Liver (tissue), 9 donors: Measurements from ENCODE around the gene TSPEAR. TPM values are rescaled to one million over a fixed set of nuclear protein-coding genes. Genes with fewer than 3 reads are reported as not detected.

Experiments used
- DNase-seq: peaks from one replicate; pipeline ENCODE4 v3.0.0-alpha.2; 2017; ENCODE audit warnings: low spot score
- H3K27ac ChIP-seq, 2 donors: one replicate each; pipeline ENCODE4 v1.7.0; 2013; ENCODE audit warnings: inconsistent platforms in 2 of 2, low read length in 2 of 2, control low read depth in 1 of 2, low read depth in 1 of 2, mild to moderate bottlenecking in 1 of 2
- H3K27me3 ChIP-seq, 4 donors: one replicate each; pipeline versions ENCODE4 v1.6.1 to v1.7.0; 2013; ENCODE audit warnings: low read length in 3 of 4, inconsistent platforms in 1 of 4, mild to moderate bottlenecking in 1 of 4, moderate library complexity in 1 of 4; ENCODE audit not compliant: control insufficient read depth in 4 of 4, insufficient read depth in 4 of 4
- H3K36me3 ChIP-seq, 4 donors: one replicate each; pipeline versions ENCODE4 v1.6.1 to v1.7.0; 2013; ENCODE audit warnings: low read length in 3 of 4, mild to moderate bottlenecking in 3 of 4, low read depth in 1 of 4, moderate library complexity in 1 of 4; ENCODE audit not compliant: control insufficient read depth in 4 of 4, insufficient read depth in 3 of 4
- H3K4me1 ChIP-seq, 4 donors: one replicate each; pipeline versions ENCODE4 v1.6.1 to v1.7.0; 2013; ENCODE audit warnings: low read length in 3 of 4, mild to moderate bottlenecking in 3 of 4, moderate library complexity in 1 of 4; ENCODE audit not compliant: control insufficient read depth in 4 of 4, insufficient read depth in 4 of 4
- H3K4me3 ChIP-seq, 3 donors: one replicate each; pipeline versions ENCODE4 v1.6.1 to v1.7.0; 2013; ENCODE audit warnings: low read length in 3 of 3, control low read depth in 1 of 3, low read depth in 1 of 3, mild to moderate bottlenecking in 1 of 3
- H3K9ac ChIP-seq, 2 donors: one replicate each; pipeline ENCODE4 v1.7.0; 2013; ENCODE audit warnings: low read length in 2 of 2, mild to moderate bottlenecking in 2 of 2, moderate library complexity in 2 of 2, control low read depth in 1 of 2, low read depth in 1 of 2
- H3K9me3 ChIP-seq, 4 donors: one replicate each; pipeline versions ENCODE4 v1.6.1 to v1.7.0; 2013; ENCODE audit warnings: low read length in 3 of 4; ENCODE audit not compliant: control insufficient read depth in 4 of 4
- EGR1 ChIP-seq, 2 donors: IDR thresholded peaks; 2 replicates each; pipeline ENCODE4 v1.6.1; 2016 to 2018; ENCODE audit warnings: antibody characterized with exemption in 2 of 2, low read depth in 2 of 2
- FOXA1 ChIP-seq: IDR thresholded peaks from 2 replicates; pipeline ENCODE4 v1.6.1; 2016; ENCODE audit warnings: antibody characterized with exemption
- FOXA2 ChIP-seq: IDR thresholded peaks from 2 replicates; pipeline ENCODE4 v1.6.1; 2016; ENCODE audit warnings: antibody characterized with exemption
- GABPA ChIP-seq, 2 donors: IDR thresholded peaks in 1 of 2; conservative IDR thresholded peaks in 1 of 2; 2 replicates each; pipeline ENCODE4 v1.6.1; 2016; ENCODE audit warnings: antibody characterized with exemption in 2 of 2, mild to moderate bottlenecking in 1 of 2, moderate library complexity in 1 of 2
- HNF4A ChIP-seq, 2 donors: conservative IDR thresholded peaks; 2 replicates each; pipeline ENCODE4 v1.6.1; 2016; ENCODE audit warnings: antibody characterized with exemption in 2 of 2, mild to moderate bottlenecking in 2 of 2
- HNF4G ChIP-seq: IDR thresholded peaks from 2 replicates; pipeline ENCODE4 v1.6.1; 2016; ENCODE audit warnings: antibody characterized with exemption
- JUND ChIP-seq, 2 donors: IDR thresholded peaks; 2 replicates each; pipeline ENCODE4 v1.6.1; 2016; ENCODE audit warnings: antibody characterized with exemption in 2 of 2
- NR2F2 ChIP-seq: IDR thresholded peaks from 2 replicates; pipeline ENCODE4 v1.6.1; 2016; ENCODE audit warnings: antibody characterized with exemption
- RAD21 ChIP-seq, 2 donors: IDR thresholded peaks; 2 replicates each; pipeline ENCODE4 v1.6.1; 2016; ENCODE audit warnings: antibody characterized with exemption in 2 of 2, mild to moderate bottlenecking in 2 of 2
- SP1 ChIP-seq: IDR thresholded peaks from 2 replicates; pipeline ENCODE4 v1.6.1; 2018; ENCODE audit warnings: antibody characterized with exemption, mild to moderate bottlenecking
- TAF1 ChIP-seq: conservative IDR thresholded peaks from 2 replicates; pipeline ENCODE4 v1.6.1; 2016; ENCODE audit warnings: antibody characterized with exemption, mild to moderate bottlenecking
- YY1 ChIP-seq: IDR thresholded peaks from 2 replicates; pipeline ENCODE4 v1.6.1; 2016; ENCODE audit warnings: antibody characterized with exemption, mild to moderate bottlenecking
- WGBS: extraction: QIAGEN DNeasy Blood & Tissue Kit; methylation state at CpG from one replicate; pipeline ENCODE4 v1.1.7; 2013; 5-methylcytosine and 5-hydroxymethylcytosine counted together
- polyA plus RNA-seq, 2 donors: library from polyadenylated mRNA; stranded (reverse) in 1 of 2; unstranded in 1 of 2; fragments of 200-250 nt in 1 of 2; fragments of >200 nt in 1 of 2; fragmentation: Nextera tagmentation in 1 of 2; extraction: Ambion mirVana in 1 of 2; gene quantifications; one replicate each; pipeline versions ENCODE4 v1.2.1 to v1.2.3, GENCODE V29; 2013 to 2015
- total RNA-seq, 2 donors: library from RNA; depleted of rRNA; stranded (reverse); fragments of >200 nt; gene quantifications; one replicate each; pipeline ENCODE4 v1.2.3, GENCODE V29; 2014
- TF ChIP-seq, protein P1 (sequence below): IDR thresholded peaks from 2 replicates; pipeline ENCODE4 v1.6.1; 2016; ENCODE audit warnings: antibody characterized with exemption
- TF ChIP-seq, protein P2 (sequence below): IDR thresholded peaks from 2 replicates; pipeline ENCODE4 v1.6.1; 2016; ENCODE audit warnings: antibody characterized with exemption
- TF ChIP-seq, protein P3 (sequence below): IDR thresholded peaks from 2 replicates; pipeline ENCODE4 v1.6.1; 2016; ENCODE audit warnings: antibody characterized with exemption
- TF ChIP-seq, protein P4 (sequence below): IDR thresholded peaks from 2 replicates; pipeline ENCODE4 v1.6.1; 2016; ENCODE audit warnings: antibody characterized with exemption, mild to moderate bottlenecking
- donor health status: healthy.
- donor health status: healthy.
- donor health status: healthy.
- donor health status: healthy.
- donor health status: healthy.

The TSPEAR gene
- total and polyA plus RNA-seq, 4 donors, result under 0.01 to 0.14 (median 0.01) TPM; not detected in 1

DNA sequence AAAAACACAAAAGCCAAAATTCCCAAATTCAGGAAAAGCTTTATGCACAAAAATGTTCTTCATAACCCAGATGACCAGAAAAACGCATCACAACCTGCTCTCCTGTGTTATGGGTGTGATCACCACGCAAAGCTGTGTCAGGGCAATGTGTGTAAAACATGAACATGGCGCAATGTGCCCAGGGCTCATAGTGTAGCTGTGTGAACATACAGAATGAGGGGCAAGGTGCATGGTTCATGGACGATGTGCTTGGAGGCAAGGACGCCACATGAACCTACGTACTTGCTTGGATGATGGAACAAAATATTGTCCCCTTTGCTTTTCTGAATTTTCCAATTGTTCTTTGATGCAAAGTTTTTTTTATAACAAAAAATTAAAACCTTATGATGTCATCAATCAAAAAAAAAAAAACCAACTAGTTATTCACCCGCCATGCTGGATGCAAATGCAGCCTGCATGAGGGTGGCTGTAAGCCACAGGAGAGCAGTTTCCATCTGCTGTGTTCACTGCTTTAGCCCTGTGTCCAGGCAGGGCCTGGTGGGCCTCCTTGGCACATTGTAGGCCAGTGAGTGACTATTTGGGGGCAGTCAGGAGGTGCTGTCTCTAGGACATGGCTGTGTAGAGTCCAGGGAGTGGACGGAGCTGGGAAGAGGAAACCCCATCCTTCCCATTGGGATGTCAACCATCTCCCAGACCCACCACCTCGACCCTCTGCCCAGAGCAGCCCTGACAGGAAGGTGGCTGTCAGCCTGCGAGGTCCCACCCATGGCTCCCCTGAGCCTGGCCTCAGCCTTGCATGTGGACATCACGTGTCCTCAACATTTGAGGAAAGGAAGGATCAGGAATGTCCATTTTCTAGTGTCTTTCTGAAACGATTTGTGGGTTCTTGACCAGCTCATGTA lies 185.0 kb downstream of the TSPEAR start:
- WGBS, result 85% methylated on average over 12 of the region's 12 CpGs
- Histone ChIP-seq H3K9ac (no peak overlapping the region), H3K36me3 (no peaks in the 10 kb centered on the region), H3K27ac (no peak overlapping the region), H3K27me3 (no peaks in the 10 kb centered on the region), H3K9me3 (no peaks in the 10 kb centered on the region), H3K4me1 (no peaks in the 10 kb centered on the region), H3K4me3 (no peak overlapping the region)
- TF ChIP-seq HNF4A (conservative IDR thresholded peaks at IDR 0.05), result no peak
- no peak for TF ChIP-seq NR2F2
- TF ChIP-seq HNF4G, result no peak
- TF ChIP-seq FOXA2, result no peak
- no peak for TF ChIP-seq RAD21 (IDR thresholded peaks at IDR 0.05)
- TF ChIP-seq YY1, result no peak
- TF ChIP-seq, protein P1, sequence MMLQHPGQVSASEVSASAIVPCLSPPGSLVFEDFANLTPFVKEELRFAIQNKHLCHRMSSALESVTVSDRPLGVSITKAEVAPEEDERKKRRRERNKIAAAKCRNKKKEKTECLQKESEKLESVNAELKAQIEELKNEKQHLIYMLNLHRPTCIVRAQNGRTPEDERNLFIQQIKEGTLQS, result no peak
- no peak for TF ChIP-seq JUND (IDR thresholded peaks at IDR 0.05)
- TF ChIP-seq SP1, result no peak
- TF ChIP-seq, protein P2, sequence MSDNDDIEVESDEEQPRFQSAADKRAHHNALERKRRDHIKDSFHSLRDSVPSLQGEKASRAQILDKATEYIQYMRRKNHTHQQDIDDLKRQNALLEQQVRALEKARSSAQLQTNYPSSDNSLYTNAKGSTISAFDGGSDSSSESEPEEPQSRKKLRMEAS, result no peak
- no peak for TF ChIP-seq TAF1
- TF ChIP-seq EGR1 (IDR thresholded peaks at IDR 0.05; ENCODE audit: low read depth in 2 of 2), result no peak
- no peak for DNase-seq

DNA sequence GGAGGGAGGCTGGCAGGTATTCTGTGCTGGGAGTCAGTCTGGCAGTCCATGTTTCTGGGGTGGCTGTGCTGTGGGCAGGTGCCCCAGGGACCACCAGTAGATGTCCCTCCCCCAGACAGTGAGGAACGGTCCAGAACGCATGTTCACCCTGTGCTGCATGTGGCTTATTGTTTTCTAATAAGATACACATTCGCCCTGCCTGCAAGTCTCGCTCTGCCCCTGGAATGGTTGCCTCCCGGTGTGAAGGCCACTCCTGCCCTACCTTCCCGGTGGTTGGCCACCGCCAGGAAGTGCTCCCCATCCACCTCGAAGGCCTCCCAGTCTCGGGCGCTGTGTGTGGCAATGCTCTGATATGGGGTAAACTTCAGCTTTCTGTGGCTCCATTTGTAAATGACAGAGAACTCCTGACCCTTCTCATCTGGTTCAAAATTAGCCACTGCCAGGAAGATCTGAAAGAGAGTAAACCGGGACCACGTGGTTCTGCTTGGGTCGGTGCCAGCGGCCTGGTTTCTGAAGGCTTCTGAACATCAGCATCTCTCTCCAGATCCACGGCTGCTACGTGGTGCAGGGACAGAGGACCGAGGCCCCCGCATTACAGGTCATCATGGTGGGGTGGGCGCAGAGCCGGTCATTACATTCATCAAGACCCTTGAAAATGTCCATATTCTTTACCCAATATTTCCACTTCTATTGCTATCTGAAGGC lies 185.8 kb downstream of the TSPEAR start:
- no peak overlapping the region for H3K4me3 ChIP-seq
- no peaks in the 10 kb centered on the region for H3K27me3 ChIP-seq
- no peaks in the 10 kb centered on the region for H3K36me3 ChIP-seq
- no peaks in the 10 kb centered on the region for H3K9me3 ChIP-seq
- TF ChIP-seq, protein P3, sequence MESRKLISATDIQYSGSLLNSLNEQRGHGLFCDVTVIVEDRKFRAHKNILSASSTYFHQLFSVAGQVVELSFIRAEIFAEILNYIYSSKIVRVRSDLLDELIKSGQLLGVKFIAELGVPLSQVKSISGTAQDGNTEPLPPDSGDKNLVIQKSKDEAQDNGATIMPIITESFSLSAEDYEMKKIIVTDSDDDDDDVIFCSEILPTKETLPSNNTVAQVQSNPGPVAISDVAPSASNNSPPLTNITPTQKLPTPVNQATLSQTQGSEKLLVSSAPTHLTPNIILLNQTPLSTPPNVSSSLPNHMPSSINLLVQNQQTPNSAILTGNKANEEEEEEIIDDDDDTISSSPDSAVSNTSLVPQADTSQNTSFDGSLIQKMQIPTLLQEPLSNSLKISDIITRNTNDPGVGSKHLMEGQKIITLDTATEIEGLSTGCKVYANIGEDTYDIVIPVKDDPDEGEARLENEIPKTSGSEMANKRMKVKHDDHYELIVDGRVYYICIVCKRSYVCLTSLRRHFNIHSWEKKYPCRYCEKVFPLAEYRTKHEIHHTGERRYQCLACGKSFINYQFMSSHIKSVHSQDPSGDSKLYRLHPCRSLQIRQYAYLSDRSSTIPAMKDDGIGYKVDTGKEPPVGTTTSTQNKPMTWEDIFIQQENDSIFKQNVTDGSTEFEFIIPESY, result no peak
- TF ChIP-seq FOXA2, result no peak
- no peak for TF ChIP-seq GABPA (IDR thresholded peaks at IDR 0.05 in 1 of 2, conservative IDR thresholded peaks at IDR 0.05 in 1 of 2)
- TF ChIP-seq HNF4A (conservative IDR thresholded peaks at IDR 0.05), result no peak
- no peak for TF ChIP-seq RAD21 (IDR thresholded peaks at IDR 0.05)
- TF ChIP-seq NR2F2, result no peak
- TF ChIP-seq SP1, result no peak
- TF ChIP-seq, protein P1, result no peak
- no peak for TF ChIP-seq EGR1 (IDR thresholded peaks at IDR 0.05; ENCODE audit: low read depth in 2 of 2)
- no peak for TF ChIP-seq YY1
- TF ChIP-seq JUND (IDR thresholded peaks at IDR 0.05), result no peak
- TF ChIP-seq TAF1, result no peak
- no peak for TF ChIP-seq FOXA1
- TF ChIP-seq, protein P4, sequence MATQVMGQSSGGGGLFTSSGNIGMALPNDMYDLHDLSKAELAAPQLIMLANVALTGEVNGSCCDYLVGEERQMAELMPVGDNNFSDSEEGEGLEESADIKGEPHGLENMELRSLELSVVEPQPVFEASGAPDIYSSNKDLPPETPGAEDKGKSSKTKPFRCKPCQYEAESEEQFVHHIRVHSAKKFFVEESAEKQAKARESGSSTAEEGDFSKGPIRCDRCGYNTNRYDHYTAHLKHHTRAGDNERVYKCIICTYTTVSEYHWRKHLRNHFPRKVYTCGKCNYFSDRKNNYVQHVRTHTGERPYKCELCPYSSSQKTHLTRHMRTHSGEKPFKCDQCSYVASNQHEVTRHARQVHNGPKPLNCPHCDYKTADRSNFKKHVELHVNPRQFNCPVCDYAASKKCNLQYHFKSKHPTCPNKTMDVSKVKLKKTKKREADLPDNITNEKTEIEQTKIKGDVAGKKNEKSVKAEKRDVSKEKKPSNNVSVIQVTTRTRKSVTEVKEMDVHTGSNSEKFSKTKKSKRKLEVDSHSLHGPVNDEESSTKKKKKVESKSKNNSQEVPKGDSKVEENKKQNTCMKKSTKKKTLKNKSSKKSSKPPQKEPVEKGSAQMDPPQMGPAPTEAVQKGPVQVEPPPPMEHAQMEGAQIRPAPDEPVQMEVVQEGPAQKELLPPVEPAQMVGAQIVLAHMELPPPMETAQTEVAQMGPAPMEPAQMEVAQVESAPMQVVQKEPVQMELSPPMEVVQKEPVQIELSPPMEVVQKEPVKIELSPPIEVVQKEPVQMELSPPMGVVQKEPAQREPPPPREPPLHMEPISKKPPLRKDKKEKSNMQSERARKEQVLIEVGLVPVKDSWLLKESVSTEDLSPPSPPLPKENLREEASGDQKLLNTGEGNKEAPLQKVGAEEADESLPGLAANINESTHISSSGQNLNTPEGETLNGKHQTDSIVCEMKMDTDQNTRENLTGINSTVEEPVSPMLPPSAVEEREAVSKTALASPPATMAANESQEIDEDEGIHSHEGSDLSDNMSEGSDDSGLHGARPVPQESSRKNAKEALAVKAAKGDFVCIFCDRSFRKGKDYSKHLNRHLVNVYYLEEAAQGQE, result no peak
- no peak for TF ChIP-seq HNF4G
- no peak for DNase-seq
- no peaks in the 10 kb centered on the region for H3K4me1 ChIP-seq
- no peak overlapping the region for H3K9ac ChIP-seq
- WGBS, result 83% methylated on average over 20 of the region's 20 CpGs
- H3K27ac ChIP-seq, result no peak overlapping the region
